Pancreas (tissue), 10 donors: Measurements from ENCODE around the gene VPS26C. TPM values are rescaled to one million over a fixed set of nuclear protein-coding genes. Genes with fewer than 3 reads are reported as not detected.

ENCODE experiments used
- ATAC-seq, 4 donors: fragments of 200-7000 bp; cut with Tn5 transposase; one replicate each; pipeline versions ENCODE4 v1.8.0 to v1.9.1; 2020; ENCODE audit warnings: mild to moderate bottlenecking in 4 of 4, moderate library complexity in 4 of 4
- DNase-seq, 6 donors: peaks; one replicate each; pipeline ENCODE4 v3.0.0-alpha.2; 2020
- FAIRE-seq: peaks from 2 replicates; lab custom pipeline; 2012; peaks lifted over from hg19 to GRCh38; lab: Jason Lieb, UNC
- H3K27ac ChIP-seq, 4 donors: fragments of 200-600 bp; sonication (generic); 1 replicate in 3 of 4; 2 replicates in 1 of 4; pipeline versions ENCODE4 v1.5.0 to v1.8.0; 2020
- H3K27me3 ChIP-seq, 4 donors: fragments of 200-600 bp; one replicate each; pipeline ENCODE4 v1.8.0; 2021
- H3K36me3 ChIP-seq, 3 donors: fragments of 200-600 bp; sonication (generic) in 1 of 3; one replicate each; pipeline versions ENCODE4 v1.5.0 to v1.8.0; 2020 to 2021
- H3K4me1 ChIP-seq, 3 donors: fragments of 200-600 bp; one replicate each; pipeline ENCODE4 v1.8.0; 2021
- H3K4me3 ChIP-seq, 4 donors: fragments of 200-600 bp; sonication (generic) in 2 of 4; one replicate each; pipeline versions ENCODE4 v1.5.0 to v1.8.0; 2020 to 2021
- H3K9me3 ChIP-seq, 4 donors: fragments of 200-600 bp; one replicate each; pipeline ENCODE4 v1.8.0; 2021
- CTCF ChIP-seq, 4 donors: fragments of 200-600 bp; sonication (generic) in 3 of 4; IDR thresholded peaks; one replicate each; pipeline versions ENCODE4 v1.5.0 to v1.8.0; 2021; ENCODE audit warnings: antibody characterized with exemption in 4 of 4
- WGBS, 2 donors: extraction: QIAGEN DNeasy Blood & Tissue Kit; methylation state at CpG; one replicate each; pipeline ENCODE4 v1.1.7; 2013; 5-methylcytosine and 5-hydroxymethylcytosine counted together
- intact Hi-C, 3 donors: fragments of 100-400 bp; cut with DNase I; formaldehyde crosslinking; loops; one replicate each; pipeline versions ENCODE4 v1.11.1 to v1.14.2; 2022
- polyA plus RNA-seq, 2 donors: library from polyadenylated mRNA; stranded (reverse); fragments of 200-250 nt; gene quantifications; one replicate each; pipeline ENCODE4 v1.2.3, GENCODE V29; 2013
- total RNA-seq, 6 donors: library from RNA; stranded (reverse); fragmentation: NEBNext Ultra II Directional in 4 of 6; extraction: Animal tissue kit (Norgen Biotek cat#: 25700) in 4 of 6; gene quantifications; one replicate each; pipeline versions ENCODE4 v1.2.1 to v1.2.4, GENCODE V29; 2021 to 2023
- donor health status: healthy with polysubstance abuse.
- donor health status: DM: no; HTN: no; CAD: no; lungs with moderate emphysema.
- donor health status: DM: no; HTN: no; CAD: no.
- donor health status: control.
- donor health status: control.
- donor health status: Bipolar disorder and iron deficiency.
- donor health status: DM: yes; HTN: yes; CAD: no.
- donor health status: DM: no; HTN: no; CAD: no.
- donor health status: DM: no; HTN: no; CAD: no.
- donor health status: DM: yes; HTN: yes; CAD: no.

The VPS26C gene
- total and polyA plus RNA-seq, 8 donors = 8.5 to 29.9 (median 21.0) TPM

- ATAC-seq (peak in 1 of 4 donors; percentile 27), DNase-seq (no peak), FAIRE-seq (no peak)
- no peak for TF ChIP-seq CTCF (IDR thresholded peaks at IDR 0.05)
- WGBS, 2 donors = 91 to 95% methylated on average over 3 of the region's 3 CpGs
- Histone ChIP-seq H3K4me3 (no peak overlapping the region), H3K4me1 (peaks cover 0 to 8% (median 0%) of the 10 kb centered on the region in 3 donors), H3K27me3 (no peaks in the 10 kb centered on the region), H3K36me3 (no peaks in the 10 kb centered on the region), H3K27ac (no peak overlapping the region), H3K9me3 (no peaks in the 10 kb centered on the region)
- intact Hi-C loops = no loop called here
These were observed 86.1 kb downstream of the VPS26C start for GRCh38 chr21:37181059-37181458.

- Histone ChIP-seq H3K4me1 (peaks cover 0 to 8% (median 0%) of the 10 kb centered on the region in 3 donors), H3K36me3 (peaks cover 0 to 26% (median 0%) of the 10 kb centered on the region in 3 donors), H3K4me3 (no peak overlapping the region), H3K9me3 (no peaks in the 10 kb centered on the region), H3K27ac (no peak overlapping the region), H3K27me3 (no peaks in the 10 kb centered on the region)
- ATAC-seq (peak; percentile 63 to 89 (median 70)), DNase-seq (peak in 2 of 6 donors; percentile 13 to 30), FAIRE-seq (no peak)
- 49 to 51% methylated on average over 5 of the region's 5 CpGs for WGBS, 2 donors
- intact Hi-C loops = no loop called here
- no peak for TF ChIP-seq CTCF (IDR thresholded peaks at IDR 0.05)
These were observed 90.4 kb downstream of the VPS26C start for GRCh38 chr21:37176716-37177115.

Other genes with a start within 250 kb of the VPS26C start
- gene PIGP, start 194.3 kb downstream of the VPS26C start, total RNA-seq = 10 to 100 TPM; 14.8 to 21.2 (median 17.2) TPM
- 10 to 100 TPM; 15.5 to 29.3 TPM for gene PIGP, start 194.3 kb downstream of the VPS26C start, polyA plus RNA-seq
- gene TTC3, start 194.1 kb downstream of the VPS26C start, total RNA-seq = 100 to 1,000 TPM in 1 of 6 donors, 10 to 100 TPM in 5; 54.5 to 103 (median 70.6) TPM
- 10 to 100 TPM; 24.6 to 45.3 TPM for gene TTC3, start 194.1 kb downstream of the VPS26C start, polyA plus RNA-seq
- gene DYRK1A, start 99.4 kb upstream of the VPS26C start, total RNA-seq = 10 to 100 TPM; 20.4 to 37.9 (median 23.2) TPM
- gene DYRK1A, start 99.4 kb upstream of the VPS26C start, polyA plus RNA-seq = 10 to 100 TPM; 10.4 to 15.5 TPM